ENCODE measurements around the gene BSG.

DNA sequence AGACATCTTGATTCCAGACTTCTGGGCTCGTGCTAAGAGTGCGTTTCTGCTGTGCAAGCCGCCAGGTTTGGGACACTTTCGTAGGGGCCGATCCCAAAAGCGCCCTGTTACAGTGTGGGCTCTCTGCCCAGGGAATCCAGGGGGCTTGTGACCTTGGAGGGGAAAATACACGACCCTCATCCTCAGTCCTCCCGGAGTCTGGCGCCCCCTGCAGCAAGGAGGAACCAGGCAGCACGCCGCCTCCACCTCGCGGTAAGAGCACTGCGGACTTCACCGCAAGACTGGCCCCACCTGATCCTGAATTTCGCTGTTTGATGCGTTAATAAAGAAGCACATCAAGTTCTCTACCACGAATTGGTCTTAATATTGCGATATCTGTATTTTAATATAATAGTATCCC is 55.8 kb downstream of the BSG start:
- TF ChIP-seq POLR2A (IDR thresholded peaks at IDR 0.05; ENCODE audit: low read length) (no peak), EHF (CRISPR knock-in tag; IDR thresholded peaks at IDR 0.05) (no peak), MYC (IDR thresholded peaks at IDR 0.05; ENCODE audit: borderline replicate concordance, low read length) (no peak)
- TF ChIP-seq, protein P1, sequence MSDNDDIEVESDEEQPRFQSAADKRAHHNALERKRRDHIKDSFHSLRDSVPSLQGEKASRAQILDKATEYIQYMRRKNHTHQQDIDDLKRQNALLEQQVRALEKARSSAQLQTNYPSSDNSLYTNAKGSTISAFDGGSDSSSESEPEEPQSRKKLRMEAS (IDR thresholded peaks at IDR 0.05) = no peak
- TF ChIP-seq, protein P2, sequence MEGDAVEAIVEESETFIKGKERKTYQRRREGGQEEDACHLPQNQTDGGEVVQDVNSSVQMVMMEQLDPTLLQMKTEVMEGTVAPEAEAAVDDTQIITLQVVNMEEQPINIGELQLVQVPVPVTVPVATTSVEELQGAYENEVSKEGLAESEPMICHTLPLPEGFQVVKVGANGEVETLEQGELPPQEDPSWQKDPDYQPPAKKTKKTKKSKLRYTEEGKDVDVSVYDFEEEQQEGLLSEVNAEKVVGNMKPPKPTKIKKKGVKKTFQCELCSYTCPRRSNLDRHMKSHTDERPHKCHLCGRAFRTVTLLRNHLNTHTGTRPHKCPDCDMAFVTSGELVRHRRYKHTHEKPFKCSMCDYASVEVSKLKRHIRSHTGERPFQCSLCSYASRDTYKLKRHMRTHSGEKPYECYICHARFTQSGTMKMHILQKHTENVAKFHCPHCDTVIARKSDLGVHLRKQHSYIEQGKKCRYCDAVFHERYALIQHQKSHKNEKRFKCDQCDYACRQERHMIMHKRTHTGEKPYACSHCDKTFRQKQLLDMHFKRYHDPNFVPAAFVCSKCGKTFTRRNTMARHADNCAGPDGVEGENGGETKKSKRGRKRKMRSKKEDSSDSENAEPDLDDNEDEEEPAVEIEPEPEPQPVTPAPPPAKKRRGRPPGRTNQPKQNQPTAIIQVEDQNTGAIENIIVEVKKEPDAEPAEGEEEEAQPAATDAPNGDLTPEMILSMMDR (IDR thresholded peaks at IDR 0.05) = 0 out of 3 replicates have a peak, but pooled peaks have one; percentile 23
- TF ChIP-seq, protein P3, sequence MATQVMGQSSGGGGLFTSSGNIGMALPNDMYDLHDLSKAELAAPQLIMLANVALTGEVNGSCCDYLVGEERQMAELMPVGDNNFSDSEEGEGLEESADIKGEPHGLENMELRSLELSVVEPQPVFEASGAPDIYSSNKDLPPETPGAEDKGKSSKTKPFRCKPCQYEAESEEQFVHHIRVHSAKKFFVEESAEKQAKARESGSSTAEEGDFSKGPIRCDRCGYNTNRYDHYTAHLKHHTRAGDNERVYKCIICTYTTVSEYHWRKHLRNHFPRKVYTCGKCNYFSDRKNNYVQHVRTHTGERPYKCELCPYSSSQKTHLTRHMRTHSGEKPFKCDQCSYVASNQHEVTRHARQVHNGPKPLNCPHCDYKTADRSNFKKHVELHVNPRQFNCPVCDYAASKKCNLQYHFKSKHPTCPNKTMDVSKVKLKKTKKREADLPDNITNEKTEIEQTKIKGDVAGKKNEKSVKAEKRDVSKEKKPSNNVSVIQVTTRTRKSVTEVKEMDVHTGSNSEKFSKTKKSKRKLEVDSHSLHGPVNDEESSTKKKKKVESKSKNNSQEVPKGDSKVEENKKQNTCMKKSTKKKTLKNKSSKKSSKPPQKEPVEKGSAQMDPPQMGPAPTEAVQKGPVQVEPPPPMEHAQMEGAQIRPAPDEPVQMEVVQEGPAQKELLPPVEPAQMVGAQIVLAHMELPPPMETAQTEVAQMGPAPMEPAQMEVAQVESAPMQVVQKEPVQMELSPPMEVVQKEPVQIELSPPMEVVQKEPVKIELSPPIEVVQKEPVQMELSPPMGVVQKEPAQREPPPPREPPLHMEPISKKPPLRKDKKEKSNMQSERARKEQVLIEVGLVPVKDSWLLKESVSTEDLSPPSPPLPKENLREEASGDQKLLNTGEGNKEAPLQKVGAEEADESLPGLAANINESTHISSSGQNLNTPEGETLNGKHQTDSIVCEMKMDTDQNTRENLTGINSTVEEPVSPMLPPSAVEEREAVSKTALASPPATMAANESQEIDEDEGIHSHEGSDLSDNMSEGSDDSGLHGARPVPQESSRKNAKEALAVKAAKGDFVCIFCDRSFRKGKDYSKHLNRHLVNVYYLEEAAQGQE (IDR thresholded peaks at IDR 0.05) = no peak

Measured in A549 (cell line).